ENCODE measurements around the gene TNF. TPM values are rescaled to one million over a fixed set of nuclear protein-coding genes. Genes with fewer than 3 reads are reported as not detected.
A peak's percentile ranks its signal among the peaks of the same experiment; 100 is the strongest.

The TNF gene
- total and polyA plus RNA-seq, 2 donors from 2014 or later, result 0.69 to 5.4 TPM

- Histone ChIP-seq H3K9me3 (ENCODE audit: control insufficient read depth in 2 of 3, insufficient read depth in 1 of 3, low read length in 3 of 3) (no peaks in the 10 kb centered on the region), H3K27me3 (ENCODE audit: control insufficient read depth, insufficient read depth, low read length) (no peaks in the 10 kb centered on the region), H3K36me3 (ENCODE audit: control insufficient read depth in 2 of 3, insufficient read depth in 3 of 3, low read length in 3 of 3) (no peaks in the 10 kb centered on the region), H3K4me1 (ENCODE audit: control insufficient read depth in 2 of 3, insufficient read depth in 2 of 3, low read depth in 1 of 3, low read length in 3 of 3) (peaks cover 0 to 10% (median 5%) of the 10 kb centered on the region in 3 donors), H3K27ac (ENCODE audit: low read depth in 2 of 2, low read length in 2 of 2) (peak overlapping the region; percentile 70 to 78), H3K4me3 (ENCODE audit: low read length in 3 of 3) (peak overlapping the region; percentile 65 to 93 (median 90)), H3K9ac (ENCODE audit: low read length in 3 of 3) (peak overlapping the region; percentile 69 to 97 (median 93))
- no peak for FAIRE-seq
- intact Hi-C loops (cut with DNase I), result no loop called here
- peak; percentile 90 to 95 (median 92) for DNase-seq
- TF ChIP-seq CTCF (IDR thresholded peaks at IDR 0.05; ENCODE audit: borderline replicate concordance, extremely low read depth, insufficient read depth), result peak; percentile 93
Measured at GRCh38 chr6:31580807-31581433, 5.6 kb downstream of the TNF start.

GRCh38 chr6:31581434-31582229, 6.3 kb downstream of the TNF start:
- H3K27ac ChIP-seq (ENCODE audit: low read depth in 2 of 2, low read length in 2 of 2), result peak overlapping the region; percentile 70 to 78
- H3K36me3 ChIP-seq (ENCODE audit: control insufficient read depth in 2 of 3, insufficient read depth in 3 of 3, low read length in 3 of 3), result no peaks in the 10 kb centered on the region
- peaks cover 0 to 10% (median 5%) of the 10 kb centered on the region in 3 donors for H3K4me1 ChIP-seq (ENCODE audit: control insufficient read depth in 2 of 3, insufficient read depth in 2 of 3, low read depth in 1 of 3, low read length in 3 of 3)
- FAIRE-seq (no peak), DNase-seq (peak in 4 of 5 donors; percentile 35 to 68 (median 57))
- TF ChIP-seq CTCF (IDR thresholded peaks at IDR 0.05; ENCODE audit: borderline replicate concordance, extremely low read depth, insufficient read depth), result no peak
- peak overlapping the region; percentile 69 to 97 (median 93) for H3K9ac ChIP-seq (ENCODE audit: low read length in 3 of 3)
- no peaks in the 10 kb centered on the region for H3K9me3 ChIP-seq (ENCODE audit: control insufficient read depth in 2 of 3, insufficient read depth in 1 of 3, low read length in 3 of 3)
- intact Hi-C loops (cut with DNase I), result no loop called here
- peak overlapping the region; percentile 65 to 93 (median 90) for H3K4me3 ChIP-seq (ENCODE audit: low read length in 3 of 3)
- no peaks in the 10 kb centered on the region for H3K27me3 ChIP-seq (ENCODE audit: control insufficient read depth, insufficient read depth, low read length)

DNA sequence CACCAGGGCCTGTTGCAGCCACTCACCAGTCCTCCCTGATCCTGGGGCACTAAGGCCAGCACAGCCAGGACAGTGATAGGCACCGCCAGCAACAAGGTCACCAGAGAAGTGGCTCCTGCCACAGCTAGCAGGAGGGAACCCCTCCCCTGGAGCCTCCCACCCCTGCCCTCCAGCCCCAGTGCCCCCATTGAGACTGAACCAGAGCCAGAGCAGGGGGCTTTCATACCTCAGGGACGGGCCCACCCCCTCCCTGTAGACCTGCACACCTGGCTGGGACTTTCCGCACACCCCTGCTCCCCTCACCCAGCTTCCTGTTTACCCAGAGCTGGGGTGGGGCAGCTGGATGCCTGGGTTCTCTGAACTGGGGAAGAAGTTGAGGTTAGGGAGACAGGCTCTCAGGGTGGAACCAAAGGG, 6.9 kb downstream of the TNF start, which contains the start of gene LTB:
Gene LTB, minus strand, starts transcription at position 195 of the 414 bp plus-strand sequence. Its CDS starts 7 bp downstream, at position 188.
- H3K4me1 ChIP-seq (ENCODE audit: control insufficient read depth in 2 of 3, insufficient read depth in 2 of 3, low read depth in 1 of 3, low read length in 3 of 3), result peaks cover 0 to 10% (median 5%) of the 10 kb centered on the region in 3 donors
- no peaks in the 10 kb centered on the region for H3K9me3 ChIP-seq (ENCODE audit: control insufficient read depth in 2 of 3, insufficient read depth in 1 of 3, low read length in 3 of 3)
- no peak for TF ChIP-seq CTCF (IDR thresholded peaks at IDR 0.05; ENCODE audit: borderline replicate concordance, extremely low read depth, insufficient read depth)
- DNase-seq (no peak), FAIRE-seq (no peak)
- H3K27ac ChIP-seq (ENCODE audit: low read depth in 2 of 2, low read length in 2 of 2), result peak within 1 kb of the TSS; percentile 70 to 78
- intact Hi-C loops (cut with DNase I), result no loop called here
- H3K4me3 ChIP-seq (ENCODE audit: low read length in 3 of 3), result peak within 1 kb of the TSS; percentile 65 to 93 (median 90)
- H3K9ac ChIP-seq (ENCODE audit: low read length in 3 of 3), result peak within 1 kb of the TSS; percentile 69 to 97 (median 93)
- H3K27me3 ChIP-seq (ENCODE audit: control insufficient read depth, insufficient read depth, low read length), result no peaks in the 10 kb centered on the region
- H3K36me3 ChIP-seq (ENCODE audit: control insufficient read depth in 2 of 3, insufficient read depth in 3 of 3, low read length in 3 of 3), result no peaks in the 10 kb centered on the region

All from kidney (tissue), 14 donors.